GM19099 (cell line): ENCODE measurements around the gene FXYD3.

ENCODE experiments used
- POLR2A ChIP-seq: IDR thresholded peaks from 3 replicates; pipeline ENCODE4 v1.6.1; 2011; ENCODE audit warnings: low read depth; ENCODE audit not compliant: insufficient read length; ENCODE audit errors: extremely low read depth

FXYD3 gene

DNA sequence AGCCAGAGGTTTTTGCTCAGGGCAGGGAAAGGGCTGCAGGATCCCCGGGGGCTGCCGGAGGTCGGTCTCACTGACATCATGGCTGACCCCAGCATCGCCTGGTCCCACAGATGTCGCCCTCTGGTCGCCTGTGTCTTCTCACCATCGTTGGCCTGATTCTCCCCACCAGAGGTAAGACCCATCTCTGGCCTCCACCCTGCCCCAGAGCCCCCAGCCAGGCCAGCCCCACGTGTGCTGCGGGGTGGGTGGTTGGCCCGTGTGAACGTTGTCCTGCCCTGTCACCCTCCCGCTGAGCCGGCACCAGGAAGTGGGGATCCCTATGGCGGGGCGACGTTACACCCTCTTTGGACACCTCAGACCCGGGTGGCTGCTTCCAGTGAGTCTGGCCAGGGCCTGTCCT lies 39.8 kb downstream of the FXYD3 start:
- TF ChIP-seq POLR2A: no peak

DNA sequence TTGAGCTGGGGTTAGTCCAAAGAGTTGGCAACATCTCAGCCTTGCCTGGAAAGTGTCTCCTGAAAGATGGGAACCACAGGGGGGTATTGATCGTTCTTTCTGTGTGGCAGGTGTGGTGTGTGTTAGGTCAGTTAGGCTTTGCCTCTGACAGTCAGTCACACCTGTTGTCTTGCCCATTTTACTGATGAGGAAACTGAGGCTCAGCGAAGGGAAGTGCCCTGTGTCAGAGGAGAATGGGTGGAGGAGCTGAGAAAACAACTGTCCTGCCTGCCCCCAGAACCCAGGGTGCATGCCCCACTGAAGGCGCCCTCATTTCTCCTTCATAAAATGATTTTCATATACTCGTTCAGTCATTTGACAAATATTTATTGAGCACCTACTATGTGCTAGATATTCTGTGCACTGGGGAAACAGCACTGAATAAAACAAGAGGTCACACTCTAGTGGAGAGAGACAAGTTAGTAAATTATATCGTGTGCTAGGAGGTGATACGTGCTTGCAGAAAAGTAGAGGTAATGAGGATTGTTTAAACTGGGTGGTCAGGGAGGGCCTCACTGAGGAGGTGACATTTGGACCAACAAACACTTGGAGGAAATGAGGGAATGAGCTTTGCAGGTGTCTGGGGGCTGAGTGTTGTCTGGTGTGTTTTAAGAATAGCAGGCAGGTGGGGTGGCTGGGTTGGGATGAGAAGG lies 40.5 kb downstream of the FXYD3 start:
- TF ChIP-seq POLR2A: no peak

- no peak for TF ChIP-seq POLR2A
These were observed 41.0 kb downstream of the FXYD3 start for GRCh38 chr19:35156673-35157014.

DNA sequence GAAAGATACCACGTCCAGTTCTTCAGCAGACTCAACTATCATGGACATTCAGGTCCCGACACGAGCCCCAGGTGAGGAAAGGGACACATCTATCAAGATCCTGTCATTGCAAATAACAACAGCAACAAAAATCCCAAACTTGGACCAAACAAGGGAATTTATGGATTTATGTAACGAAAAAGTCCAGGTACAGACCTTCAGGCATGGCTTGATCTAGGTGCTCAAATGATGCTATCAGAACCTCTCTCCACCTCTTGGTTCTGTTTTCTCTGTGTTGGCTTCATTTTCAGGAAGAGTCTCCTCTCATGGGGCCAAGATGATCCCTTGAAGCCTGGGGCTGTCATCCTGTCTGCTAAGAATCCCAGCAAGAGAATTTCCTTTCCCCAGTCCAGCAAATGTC lies 41.8 kb downstream of the FXYD3 start:
- no peak for TF ChIP-seq POLR2A

- no peak for TF ChIP-seq POLR2A
These were observed 44.0 kb downstream of the FXYD3 start for GRCh38 chr19:35159606-35160005.

DNA sequence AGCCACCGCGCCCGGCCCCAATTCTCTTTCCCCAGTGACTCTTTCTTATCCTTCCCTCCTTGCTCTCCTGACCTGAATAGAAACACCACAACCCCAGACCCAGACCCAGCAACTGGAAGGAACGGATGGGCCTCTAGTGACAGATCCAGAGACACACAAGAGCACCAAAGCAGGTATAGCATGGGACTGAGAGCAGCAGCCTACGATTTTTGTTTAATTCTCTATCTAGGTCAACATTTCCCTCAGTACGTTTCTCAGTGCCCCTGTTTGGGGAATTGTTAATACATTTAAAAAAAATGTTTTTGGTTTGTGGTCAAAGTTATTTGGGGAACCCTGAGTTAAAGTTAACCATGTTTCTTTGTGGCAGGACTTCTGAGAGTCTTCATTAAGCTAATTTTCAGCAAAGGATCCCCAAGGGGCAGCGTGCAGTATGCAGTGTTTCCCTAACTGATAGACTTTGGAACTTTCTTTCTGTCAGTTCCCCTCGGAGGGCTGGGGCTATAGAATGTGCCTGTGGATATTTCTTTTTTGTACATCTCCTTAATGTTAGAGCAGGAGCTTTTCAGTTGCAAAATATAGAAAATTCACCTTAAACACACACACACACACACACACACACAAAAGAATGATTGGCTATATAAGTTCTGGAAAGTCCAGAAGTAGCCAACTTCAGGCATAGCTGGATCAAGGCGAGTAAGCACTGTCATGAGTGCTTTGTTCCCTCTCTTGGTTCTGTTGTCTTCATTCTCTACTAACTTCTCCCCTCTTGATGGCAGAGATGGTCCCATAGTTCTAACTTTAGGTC lies 45.2 kb downstream of the FXYD3 start:
- no peak for TF ChIP-seq POLR2A

- no peak for TF ChIP-seq POLR2A
These were observed 45.8 kb downstream of the FXYD3 start for GRCh38 chr19:35161434-35161743.

DNA sequence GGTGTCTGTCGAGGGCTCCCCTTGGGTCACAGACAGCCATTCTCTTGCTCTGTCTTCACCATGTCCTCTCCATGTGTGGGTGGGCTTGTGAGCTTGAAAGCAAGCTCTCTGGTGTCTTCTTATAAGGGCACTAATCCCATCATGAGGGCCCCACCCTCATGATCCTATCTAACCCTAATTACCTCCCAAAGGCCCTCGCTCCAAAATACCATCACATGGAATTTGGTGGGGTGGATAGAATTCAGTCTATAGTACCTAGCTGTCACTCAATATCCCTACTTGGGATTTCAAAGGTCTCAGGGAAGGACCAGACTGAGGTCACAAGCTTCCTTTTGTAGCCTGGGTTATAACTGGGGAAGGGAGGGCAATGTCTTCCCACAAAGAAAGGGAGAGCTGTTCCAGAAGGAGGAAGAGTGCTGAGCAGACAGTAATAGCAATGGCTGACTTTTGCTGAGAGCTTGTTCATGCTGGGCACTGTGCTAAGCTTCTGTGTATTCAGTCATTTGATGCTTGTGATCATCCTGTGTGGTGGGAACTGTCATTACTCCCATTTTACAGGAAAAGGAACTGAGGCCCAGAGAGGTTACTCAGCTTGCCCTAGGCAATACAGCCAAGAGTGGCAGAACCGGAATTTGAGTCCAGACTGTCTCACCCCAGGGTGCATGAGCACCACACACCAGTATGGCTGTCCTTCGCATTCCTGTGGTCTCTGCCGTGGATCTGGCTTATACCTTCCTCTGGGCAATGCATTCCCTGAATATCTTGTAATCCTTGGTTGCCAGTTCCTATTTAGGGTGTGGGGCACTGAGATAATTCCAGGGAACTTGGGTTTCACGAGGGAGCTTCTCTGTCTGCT lies 47.1 kb downstream of the FXYD3 start:
- no peak for TF ChIP-seq POLR2A

- TF ChIP-seq POLR2A: no peak
These were observed 48.8 kb downstream of the FXYD3 start for GRCh38 chr19:35164418-35164817.

DNA sequence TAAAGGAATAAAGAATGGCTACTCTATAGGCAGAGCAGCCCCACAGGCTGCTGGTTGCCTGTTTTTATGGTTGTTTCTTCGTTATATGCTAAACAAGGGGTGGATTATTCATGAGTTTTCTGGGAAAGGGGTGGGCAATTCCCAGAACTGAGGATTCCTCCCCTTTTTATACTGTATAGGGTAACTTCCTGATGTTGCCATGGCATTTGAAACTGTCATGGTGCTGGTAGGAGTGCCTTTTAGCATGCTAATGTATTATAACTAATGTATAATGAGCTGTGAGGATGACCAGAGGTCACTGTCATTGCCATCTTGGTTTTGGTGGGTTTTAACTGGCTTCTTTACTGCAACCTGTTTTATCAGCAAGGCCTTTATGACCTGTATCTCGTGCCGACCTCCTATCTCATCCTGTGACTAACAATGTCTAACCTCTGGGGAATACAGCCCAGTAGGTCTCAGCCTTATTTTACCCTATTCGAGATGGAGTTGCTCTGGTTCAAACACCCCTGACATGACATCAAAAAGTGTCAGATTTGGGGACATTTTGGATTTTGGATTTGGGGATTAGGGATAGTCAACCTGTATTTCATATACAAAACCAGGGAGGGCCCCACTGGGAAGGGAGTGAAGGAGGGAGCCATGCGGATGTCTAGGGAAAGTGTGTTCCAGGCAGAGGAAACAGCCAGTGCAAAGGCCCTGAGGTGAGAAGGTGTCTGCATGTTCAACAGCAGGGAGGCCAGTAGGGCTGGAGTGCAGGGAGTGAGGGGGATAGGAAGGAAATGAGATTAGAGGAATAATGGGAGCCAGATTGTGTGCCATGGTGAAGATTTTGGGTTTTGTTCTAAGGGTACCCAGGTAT lies 49.8 kb downstream of the FXYD3 start:
- TF ChIP-seq POLR2A: no peak

GRCh38 chr19:35166100-35167063 lies 50.8 kb downstream of the FXYD3 start:
- no peak for TF ChIP-seq POLR2A

DNA sequence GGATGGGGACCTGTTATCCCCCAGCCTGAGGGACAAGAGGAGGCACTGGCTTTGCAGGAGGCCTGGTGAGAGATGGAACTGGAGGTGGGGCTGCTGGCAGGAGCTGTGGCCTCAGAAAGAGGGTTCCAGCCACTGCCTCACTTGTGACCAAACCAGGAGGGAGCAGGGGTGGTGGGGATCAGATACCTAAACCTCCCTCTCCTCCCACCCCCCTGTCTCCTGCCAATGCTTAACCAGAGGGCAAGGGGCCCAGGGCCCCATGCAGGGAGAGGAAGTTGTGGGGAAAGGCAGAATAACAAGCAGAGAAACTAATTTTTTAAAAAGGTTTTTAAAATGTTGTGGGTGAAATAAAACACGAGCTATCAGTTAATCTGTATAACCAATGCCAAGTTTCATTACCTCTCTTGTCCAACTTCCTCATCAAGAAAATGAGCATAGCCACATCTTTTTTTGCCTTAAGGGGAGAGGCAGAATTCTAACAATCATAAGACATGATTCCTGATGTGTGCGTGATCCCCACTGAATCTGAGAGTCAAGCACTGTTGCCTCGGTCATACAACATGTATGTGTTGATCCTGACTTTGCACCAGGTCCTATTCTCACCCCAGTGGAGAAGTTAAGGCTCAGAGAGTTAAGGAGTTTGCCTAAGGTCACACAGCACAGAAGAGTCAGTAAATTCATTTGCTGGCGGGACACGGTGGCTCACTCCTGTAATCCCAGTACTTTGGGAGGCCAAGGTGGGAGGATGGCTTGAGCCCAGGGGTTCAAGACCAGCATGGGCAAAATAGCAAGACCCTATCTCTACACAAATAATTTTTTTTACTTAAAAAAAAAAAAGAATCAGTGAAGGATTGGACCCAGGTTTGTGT lies 51.9 kb downstream of the FXYD3 start:
- no peak for TF ChIP-seq POLR2A

- no peak for TF ChIP-seq POLR2A
These were observed 52.6 kb downstream of the FXYD3 start for GRCh38 chr19:35168196-35168595.
